ENCODE results near the gene TMEM204. TPM values are rescaled to one million over a fixed set of nuclear protein-coding genes. Genes with fewer than 3 reads are reported as not detected.

TMEM204 gene
- total and polyA plus RNA-seq, 2 donors (not counting 1 experiment from before 2014, with no cell fraction given) = 0.27 to 2.7 TPM

DNA sequence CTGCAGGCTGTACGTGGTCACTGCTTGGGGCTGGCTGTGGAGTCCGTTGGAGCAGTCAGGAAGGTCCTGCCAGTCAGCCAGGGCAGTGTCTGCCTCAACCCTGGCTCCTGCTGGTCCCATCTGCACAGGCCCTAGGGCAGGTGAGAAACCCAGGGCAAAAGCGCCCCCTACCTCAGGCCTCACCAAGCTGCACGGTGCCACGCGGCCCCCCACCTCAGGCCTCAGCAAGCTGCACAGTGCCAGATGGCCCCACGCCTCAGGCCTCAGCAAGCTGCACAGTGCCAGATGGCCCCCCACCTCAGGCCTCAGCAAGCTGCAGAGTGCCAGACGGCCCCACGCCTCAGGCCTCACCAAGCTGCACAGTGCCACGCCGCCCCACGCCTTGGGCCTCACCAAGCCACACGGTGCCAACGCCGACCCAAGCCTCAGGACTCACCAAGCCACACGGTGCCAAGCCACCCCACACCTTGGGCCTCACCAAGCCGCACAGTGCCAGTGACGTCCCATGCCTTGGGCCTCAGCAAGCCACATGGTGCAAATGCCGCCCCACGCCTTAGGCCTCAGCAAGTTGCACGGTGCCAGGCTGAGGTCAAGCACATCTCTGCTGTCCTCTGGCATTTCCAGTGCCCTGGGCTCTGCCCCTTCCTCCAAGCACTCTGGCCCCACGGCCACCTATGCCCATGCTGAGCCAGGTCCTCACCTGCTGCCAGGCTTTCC, 5.5 kb downstream of the TMEM204 start:
- H3K79me2 ChIP-seq (ENCODE audit: control insufficient read depth, insufficient read depth, low read length) = no peaks in the 10 kb centered on the region
- Mint-ChIP-seq H3K27ac (no peak overlapping the region), H3K4me3 (no peak overlapping the region), H3K27me3 (no peaks in the 10 kb centered on the region), H3K9me3 (ENCODE audit: insufficient read depth) (no peaks in the 10 kb centered on the region), H3K4me1 (peaks cover 31% of the 10 kb centered on the region)
- DNase-seq (peak; percentile 66), ATAC-seq (ENCODE audit: low read depth) (peak; percentile 56)
- no peak overlapping the region for H2AFZ ChIP-seq (ENCODE audit: insufficient read depth, low read depth, low read length, poor library complexity, severe bottlenecking)
- no peaks in the 10 kb centered on the region for H3K27me3 ChIP-seq (replicated peaks in 1 of 4; ENCODE audit: control extremely low read depth in 1 of 4, control insufficient read depth in 3 of 4, insufficient read depth in 4 of 4, low read length in 3 of 4)
- no peaks in the 10 kb centered on the region for H3K9me3 ChIP-seq (ENCODE audit: control extremely low read depth in 1 of 3, control insufficient read depth in 2 of 3, insufficient read depth in 1 of 3, low read length in 2 of 3)
- H3K4me1 ChIP-seq (ENCODE audit: control insufficient read depth in 2 of 2, insufficient read depth in 2 of 2, low read length in 2 of 2) = peaks cover 28 to 31% of the 10 kb centered on the region in 2 donors
- 88% methylated on average over 22 of the region's 22 CpGs for WGBS (ENCODE audit: insufficient coverage)
- H4K20me1 ChIP-seq (ENCODE audit: control insufficient read depth, insufficient read depth, low read length, poor library complexity, severe bottlenecking) = no peaks in the 10 kb centered on the region
- peak overlapping the region; percentile 51 for H3K4me2 ChIP-seq (replicated peaks; ENCODE audit: low read depth, low read length, poor library complexity, severe bottlenecking)
- no peak overlapping the region for H3K9ac ChIP-seq (ENCODE audit: low read length)
- ChIA-PET POLR2A (no interaction called here), CTCF (interaction anchor here (0.8 to 2.0 kb wide), 4 partner anchors 99 to 175 kb away, joined by 5 to 22 read pairs (median 12); partner anchors contain the start of gene UQCC4)
- no peak for TF ChIP-seq EZH2 (IDR thresholded peaks at IDR 0.05; ENCODE audit: borderline replicate concordance, insufficient read depth, low read depth, low read length, poor library complexity, severe bottlenecking)
- TF ChIP-seq, protein P1, sequence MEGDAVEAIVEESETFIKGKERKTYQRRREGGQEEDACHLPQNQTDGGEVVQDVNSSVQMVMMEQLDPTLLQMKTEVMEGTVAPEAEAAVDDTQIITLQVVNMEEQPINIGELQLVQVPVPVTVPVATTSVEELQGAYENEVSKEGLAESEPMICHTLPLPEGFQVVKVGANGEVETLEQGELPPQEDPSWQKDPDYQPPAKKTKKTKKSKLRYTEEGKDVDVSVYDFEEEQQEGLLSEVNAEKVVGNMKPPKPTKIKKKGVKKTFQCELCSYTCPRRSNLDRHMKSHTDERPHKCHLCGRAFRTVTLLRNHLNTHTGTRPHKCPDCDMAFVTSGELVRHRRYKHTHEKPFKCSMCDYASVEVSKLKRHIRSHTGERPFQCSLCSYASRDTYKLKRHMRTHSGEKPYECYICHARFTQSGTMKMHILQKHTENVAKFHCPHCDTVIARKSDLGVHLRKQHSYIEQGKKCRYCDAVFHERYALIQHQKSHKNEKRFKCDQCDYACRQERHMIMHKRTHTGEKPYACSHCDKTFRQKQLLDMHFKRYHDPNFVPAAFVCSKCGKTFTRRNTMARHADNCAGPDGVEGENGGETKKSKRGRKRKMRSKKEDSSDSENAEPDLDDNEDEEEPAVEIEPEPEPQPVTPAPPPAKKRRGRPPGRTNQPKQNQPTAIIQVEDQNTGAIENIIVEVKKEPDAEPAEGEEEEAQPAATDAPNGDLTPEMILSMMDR (IDR thresholded peaks at IDR 0.05) = peak; percentile 26
- H3K4me3 ChIP-seq (ENCODE audit: control extremely low read depth in 1 of 5, extremely low read depth in 1 of 5, insufficient read depth in 1 of 5, low read depth in 2 of 5, low read length in 4 of 5) = no peak overlapping the region
- no peaks in the 10 kb centered on the region for H3K36me3 ChIP-seq (replicated peaks in 1 of 2; ENCODE audit: control extremely low read depth in 1 of 2, control insufficient read depth in 1 of 2, extremely low read depth in 1 of 2, insufficient read depth in 2 of 2, low read length in 1 of 2)
- no peak overlapping the region for H3K27ac ChIP-seq (ENCODE audit: low read length in 2 of 2)
- intact Hi-C loops (cut with micrococcal nuclease) = loop anchor here (1.0 kb wide), 1 partner anchor 111 kb away; no protein-coding TSS in a partner anchor
